Measurements from ENCODE around the gene DACH1. TPM values are rescaled to one million over a fixed set of nuclear protein-coding genes. Genes with fewer than 3 reads are reported as not detected.

Gene DACH1
- total RNA-seq, 2 experiments from 2014 or later = 0.71 to 0.89 TPM

GRCh38 chr13:71858647-71859046 lies 8.4 kb downstream of the DACH1 start:
- intact Hi-C loops (cut with DNase I, micrococcal nuclease) = no loop called here
- no peaks in the 10 kb centered on the region for H3K9me3 Mint-ChIP-seq
- H3K27me3 ChIP-seq (ENCODE audit: control insufficient read depth in 1 of 2, insufficient read depth in 2 of 2, low read length in 2 of 2) = peaks cover 0 to 5% of the 10 kb centered on the region in 2 experiments
- no peaks in the 10 kb centered on the region for H3K9me3 ChIP-seq (ENCODE audit: control insufficient read depth in 1 of 2, insufficient read depth in 1 of 2, low read length in 2 of 2)
- ATAC-seq (ENCODE audit: poor library complexity) (no peak), DNase-seq (no peak)
- POLR2A ChIA-PET = no interaction called here
- CTCF ChIA-PET = no interaction called here
- no peak overlapping the region for H3K4me3 Mint-ChIP-seq
- H3K27ac Mint-ChIP-seq = no peak overlapping the region
- H3K36me3 Mint-ChIP-seq (ENCODE audit: low read depth) = no peaks in the 10 kb centered on the region
- peaks cover 20% of the 10 kb centered on the region for H3K27me3 Mint-ChIP-seq
- no peaks in the 10 kb centered on the region for H3K36me3 ChIP-seq (ENCODE audit: insufficient read depth, low read length)
- no peaks in the 10 kb centered on the region for H3K4me1 ChIP-seq (ENCODE audit: insufficient read depth, low read length)
- no peak for TF ChIP-seq CTCF (IDR thresholded peaks at IDR 0.05)
- peaks cover 5% of the 10 kb centered on the region for H3K4me1 Mint-ChIP-seq (ENCODE audit: low read depth)
- H3K27ac ChIP-seq (ENCODE audit: low read depth in 1 of 2, low read length in 2 of 2) = no peak overlapping the region
- no peak overlapping the region for H3K4me3 ChIP-seq (ENCODE audit: low read length)

- no peak overlapping the region for H3K27ac Mint-ChIP-seq
- CTCF ChIA-PET = no interaction called here
- Histone ChIP-seq H3K36me3 (ENCODE audit: insufficient read depth, low read length) (no peaks in the 10 kb centered on the region), H3K4me1 (ENCODE audit: insufficient read depth, low read length) (no peaks in the 10 kb centered on the region), H3K9me3 (ENCODE audit: control insufficient read depth in 1 of 2, insufficient read depth in 1 of 2, low read length in 2 of 2) (no peaks in the 10 kb centered on the region), H3K4me3 (ENCODE audit: low read length) (no peak overlapping the region), H3K27me3 (ENCODE audit: control insufficient read depth in 1 of 2, insufficient read depth in 2 of 2, low read length in 2 of 2) (no peaks in the 10 kb centered on the region), H3K27ac (ENCODE audit: low read depth in 1 of 2, low read length in 2 of 2) (no peak overlapping the region)
- no peaks in the 10 kb centered on the region for H3K4me1 Mint-ChIP-seq (ENCODE audit: low read depth)
- no peak for TF ChIP-seq CTCF (IDR thresholded peaks at IDR 0.05)
- no peak for DNase-seq
- no peaks in the 10 kb centered on the region for H3K36me3 Mint-ChIP-seq (ENCODE audit: low read depth)
- H3K27me3 Mint-ChIP-seq = peaks cover 9% of the 10 kb centered on the region
- H3K9me3 Mint-ChIP-seq = no peaks in the 10 kb centered on the region
- POLR2A ChIA-PET = no interaction called here
- H3K4me3 Mint-ChIP-seq = no peak overlapping the region
- ATAC-seq (ENCODE audit: poor library complexity) = no peak
- intact Hi-C loops (cut with DNase I, micrococcal nuclease) = no loop called here
Measured at GRCh38 chr13:71856548-71857043, 10.4 kb downstream of the DACH1 start.

GRCh38 chr13:71854401-71854800 lies 12.6 kb downstream of the DACH1 start:
- Mint-ChIP-seq H3K9me3 (no peaks in the 10 kb centered on the region), H3K4me3 (no peak overlapping the region), H3K36me3 (ENCODE audit: low read depth) (no peaks in the 10 kb centered on the region), H3K4me1 (ENCODE audit: low read depth) (no peaks in the 10 kb centered on the region), H3K27ac (no peak overlapping the region), H3K27me3 (no peaks in the 10 kb centered on the region)
- no peak for ATAC-seq (ENCODE audit: poor library complexity)
- no peak for TF ChIP-seq CTCF (IDR thresholded peaks at IDR 0.05)
- Histone ChIP-seq H3K4me1 (ENCODE audit: insufficient read depth, low read length) (no peaks in the 10 kb centered on the region), H3K9me3 (ENCODE audit: control insufficient read depth in 1 of 2, insufficient read depth in 1 of 2, low read length in 2 of 2) (no peaks in the 10 kb centered on the region), H3K4me3 (ENCODE audit: low read length) (no peak overlapping the region), H3K36me3 (ENCODE audit: insufficient read depth, low read length) (no peaks in the 10 kb centered on the region), H3K27ac (ENCODE audit: low read depth in 1 of 2, low read length in 2 of 2) (no peak overlapping the region), H3K27me3 (ENCODE audit: control insufficient read depth in 1 of 2, insufficient read depth in 2 of 2, low read length in 2 of 2) (no peaks in the 10 kb centered on the region)
- DNase-seq = no peak
- intact Hi-C loops (cut with DNase I, micrococcal nuclease) = no loop called here
- ChIA-PET CTCF (no interaction called here), POLR2A (no interaction called here)

All from CD4-positive, alpha-beta T cell (primary cell).